HepG2 (cell line): ENCODE results near the gene PCDHB1. TPM values are rescaled to one million over a fixed set of nuclear protein-coding genes. Genes with fewer than 3 reads are reported as not detected.

Experiments
- ATAC-seq: fragments of 200-7000 bp; cut with Tn5 transposase; 3 replicates; pipeline ENCODE4 v1.9.1; 2020; ENCODE audit warnings: mild to moderate bottlenecking, moderate library complexity
- BruUV-seq: library from RNA; stranded (reverse); fragments of 400-500 nt; replicated peaks from 2 replicates; lab custom pipeline; 2021; lab: Mats Ljungman, UMichigan
- CTCF ChIA-PET: fragments of 300-600 bp; formaldehyde crosslinking; extraction: SDS; loops from one replicate; lab custom pipeline; 2021; ENCODE audit warnings: low total read pairs, inconsistent platforms, low intra/inter-chr PET ratio; lab: Yijun Ruan, JAX
- POLR2A ChIA-PET: fragments of 350-600 bp; sonication (Branson Sonifier 250); formaldehyde crosslinking; loops from one replicate; lab custom pipeline; 2020; ENCODE audit warnings: antibody characterized with exemption, inconsistent platforms; lab: Yijun Ruan, JAX
- DNase-seq: peaks from one replicate; pipeline ENCODE4 v3.0.0-alpha.2; 2015; ENCODE audit warnings: low spot score
- FAIRE-seq: peaks from 3 replicates; lab custom pipeline; 2011; peaks lifted over from hg19 to GRCh38; lab: Jason Lieb, UNC
- H2AFZ ChIP-seq: one replicate; pipeline ENCODE4 v1.6.1; 2011; ENCODE audit warnings: low read length, inconsistent platforms
- H3K27ac ChIP-seq: fragments of 300-600 bp; 3 replicates; pipeline ENCODE4 v1.8.0; 2011; ENCODE audit warnings: mixed run types, mild to moderate bottlenecking, mixed read lengths, low read length, inconsistent platforms; ENCODE audit not compliant: insufficient read depth; ENCODE audit errors: extremely low read length
- H3K27me3 ChIP-seq, 2 experiments: fragments of 200-600 bp in 1 of 2; 2 replicates in 1 of 2; 3 replicates in 1 of 2; pipeline versions ENCODE4 v1.6.0 to v1.8.0; 2011; ENCODE audit warnings: low read length in 2 of 2, mild to moderate bottlenecking in 2 of 2, moderate library complexity in 2 of 2, inconsistent platforms in 1 of 2; ENCODE audit not compliant: insufficient read depth in 2 of 2, control insufficient read depth in 1 of 2
- H3K36me3 ChIP-seq, 2 experiments: fragments of 200-600 bp in 1 of 2; replicated peaks in 1 of 2; 2 replicates in 1 of 2; 3 replicates in 1 of 2; pipeline versions ENCODE4 v1.5.1 to v1.8.0; 2011; ENCODE audit warnings: low read length in 2 of 2, inconsistent platforms in 1 of 2; ENCODE audit not compliant: insufficient read depth in 2 of 2, control insufficient read depth in 1 of 2
- H3K4me1 ChIP-seq: 2 replicates; pipeline ENCODE4 v1.5.1; 2012; ENCODE audit warnings: low read length, inconsistent platforms; ENCODE audit not compliant: insufficient read depth
- H3K4me2 ChIP-seq: 2 replicates; pipeline ENCODE4 v1.6.0; 2011; ENCODE audit warnings: low read depth, low read length, inconsistent platforms
- H3K4me3 ChIP-seq, 3 experiments: fragments of 200-600 bp in 1 of 3; sonication (generic), shearing (Covaris generic) in 1 of 3; replicated peaks in 1 of 3; 2 replicates each; pipeline ENCODE4 v1.5.1; 2011 to 2016; ENCODE audit warnings: low read length in 3 of 3, inconsistent platforms in 2 of 3, low read depth in 2 of 3, mild to moderate bottlenecking in 2 of 3, control low read depth in 1 of 3, mixed read lengths in 1 of 3; ENCODE audit not compliant: insufficient read depth in 1 of 3
- H3K79me2 ChIP-seq: one replicate; pipeline ENCODE4 v1.6.1; 2011; ENCODE audit warnings: low read length, inconsistent platforms; ENCODE audit not compliant: insufficient read depth
- H3K9ac ChIP-seq: 2 replicates; pipeline ENCODE4 v1.6.0; 2011; ENCODE audit warnings: mild to moderate bottlenecking, low read depth, low read length, inconsistent platforms; ENCODE audit not compliant: insufficient read depth
- H3K9me3 ChIP-seq: 2 replicates; pipeline ENCODE4 v1.5.1; 2012; ENCODE audit warnings: mild to moderate bottlenecking, low read length
- H4K20me1 ChIP-seq: 2 replicates; pipeline ENCODE4 v1.6.0; 2011; ENCODE audit warnings: inconsistent platforms, mild to moderate bottlenecking, low read length, moderate library complexity; ENCODE audit not compliant: insufficient read depth
- ARNTL ChIP-seq: sonication (generic); formaldehyde crosslinking; IDR thresholded peaks from 2 replicates; pipeline ENCODE4 v1.4.0; 2020; ENCODE audit warnings: mild to moderate bottlenecking, missing genetic modification reagents
- SP140L ChIP-seq: sonication (generic); formaldehyde crosslinking; IDR thresholded peaks from 2 replicates; pipeline ENCODE4 v1.4.0; 2020; ENCODE audit warnings: missing genetic modification reagents, borderline replicate concordance
- SRSF9 ChIP-seq: fragments of 200-400 bp; formaldehyde crosslinking; IDR thresholded peaks from 2 replicates; pipeline ENCODE4 v1.6.1; 2018; ENCODE audit warnings: borderline replicate concordance, mild to moderate bottlenecking, low read depth, low read length; ENCODE audit not compliant: insufficient read depth, poor library complexity, severe bottlenecking
- TBX2 ChIP-seq: sonication (generic); formaldehyde crosslinking; IDR thresholded peaks from 2 replicates; pipeline ENCODE4 v1.5.0; 2020; ENCODE audit warnings: missing genetic modification reagents, mild to moderate bottlenecking, borderline replicate concordance
- ZFP36 ChIP-seq: fragments of 150-350 bp; IDR thresholded peaks from 2 replicates; pipeline ENCODE4 v1.6.1; 2018; ENCODE audit warnings: borderline replicate concordance, low read length, low read depth; ENCODE audit not compliant: partially characterized antibody
- ZNF484 ChIP-seq: sonication (generic); formaldehyde crosslinking; IDR thresholded peaks from 2 replicates; pipeline ENCODE4 v1.5.1; 2020; ENCODE audit warnings: mild to moderate bottlenecking, low read depth, missing genetic modification reagents, borderline replicate concordance
- ZNF570 ChIP-seq: sonication (generic); formaldehyde crosslinking; IDR thresholded peaks from 2 replicates; pipeline ENCODE4 v1.4.0; 2020; ENCODE audit warnings: mild to moderate bottlenecking, missing genetic modification reagents, borderline replicate concordance
- ZNF878 ChIP-seq: sonication (generic); formaldehyde crosslinking; IDR thresholded peaks from 2 replicates; pipeline ENCODE4 v1.8.1; 2023; ENCODE audit warnings: mild to moderate bottlenecking, missing genetic modification reagents, moderate library complexity
- WGBS: methylation state at CpG from one replicate; pipeline ENCODE4 v1.1.6; 2017; ENCODE audit warnings: low lambda C conversion rate; 5-methylcytosine and 5-hydroxymethylcytosine counted together
- in situ Hi-C: cut with HindIII; loops from 2 replicates; pipeline ENCODE4 v1.10.0; 2017; ENCODE audit warnings: low pct_unique_long_range_greater_than_20kb; ENCODE audit not compliant: extremely low pct_ligation_motif_present
- intact Hi-C: fragments of 100-400 bp; cut with micrococcal nuclease; formaldehyde crosslinking; loops from one replicate; pipeline ENCODE4 v1.10.0; 2022; ENCODE audit not compliant: unreplicated experiment
- polyA plus RNA-seq, 8 experiments: library from polyadenylated mRNA; depleted of rRNA in 3 of 8; stranded (reverse) in 7 of 8; unstranded in 1 of 8; fragments of >200 nt; fragmentation: Illumina TruSeq in 4 of 8; extraction: Trizol in 4 of 8; gene quantifications; 2 replicates each; pipeline versions ENCODE4 v1.2.1 to v1.2.3, GENCODE V29; 2011 to 2016; ENCODE audit warnings: low read depth in 4 of 8, missing spikeins in 1 of 8, mixed read lengths in 1 of 8; ENCODE audit not compliant: insufficient read depth in 1 of 8
- total RNA-seq, 5 experiments: library from RNA; depleted of rRNA; stranded (reverse); fragments of >200 nt; fragmentation: Illumina TruSeq; extraction: Trizol; gene quantifications; 2 replicates each; pipeline ENCODE4 v1.2.3, GENCODE V29; 2016; ENCODE audit warnings: low read depth in 1 of 5
- TF ChIP-seq, protein P1 (sequence below): sonication (generic); formaldehyde crosslinking; IDR thresholded peaks from 2 replicates; pipeline ENCODE4 v1.4.0; 2020; ENCODE audit warnings: missing genetic modification reagents
- TF ChIP-seq, protein P2 (sequence below): sonication (generic); formaldehyde crosslinking; IDR thresholded peaks from 2 replicates; pipeline ENCODE4 v1.4.0; 2020; ENCODE audit warnings: missing genetic modification reagents, borderline replicate concordance
- TF ChIP-seq, protein P3 (sequence below): sonication (generic); formaldehyde crosslinking; IDR thresholded peaks from 2 replicates; pipeline ENCODE4 v1.4.0; 2020; ENCODE audit warnings: mild to moderate bottlenecking, low read depth, missing genetic modification reagents
- TF ChIP-seq, protein P4 (sequence below): sonication (generic); formaldehyde crosslinking; IDR thresholded peaks from 2 replicates; pipeline ENCODE4 v1.4.0; 2020; ENCODE audit warnings: low read depth, mild to moderate bottlenecking, missing genetic modification reagents
- TF ChIP-seq, protein P5 (sequence below): sonication (generic); formaldehyde crosslinking; IDR thresholded peaks from 2 replicates; pipeline ENCODE4 v1.8.0; 2022; ENCODE audit warnings: missing genetic modification reagents, mild to moderate bottlenecking, inconsistent platforms, borderline replicate concordance

PCDHB1 gene
- total and polyA plus RNA-seq, 2 of the 13 experiments (the other 11 are each of a cell fraction or from before 2014, with no cell fraction given) = not detected

DNA sequence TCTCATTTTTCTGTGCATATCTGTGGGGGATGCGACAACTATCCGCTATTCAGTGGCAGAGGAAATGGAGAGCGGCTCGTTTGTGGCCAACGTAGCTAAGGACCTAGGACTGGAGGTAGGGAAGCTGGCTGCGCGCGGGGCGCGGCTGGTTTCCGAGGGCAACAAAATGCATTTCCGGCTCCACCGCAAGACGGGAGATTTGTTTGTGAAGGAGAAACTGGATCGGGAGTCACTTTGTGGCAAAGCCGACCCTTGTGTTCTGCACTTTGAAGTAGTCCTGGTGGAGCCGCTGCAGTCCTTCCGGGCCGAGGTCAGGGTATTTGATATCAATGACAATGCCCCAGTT is 320 bp downstream of the PCDHB1 start (continued):
- TF ChIP-seq, protein P1, sequence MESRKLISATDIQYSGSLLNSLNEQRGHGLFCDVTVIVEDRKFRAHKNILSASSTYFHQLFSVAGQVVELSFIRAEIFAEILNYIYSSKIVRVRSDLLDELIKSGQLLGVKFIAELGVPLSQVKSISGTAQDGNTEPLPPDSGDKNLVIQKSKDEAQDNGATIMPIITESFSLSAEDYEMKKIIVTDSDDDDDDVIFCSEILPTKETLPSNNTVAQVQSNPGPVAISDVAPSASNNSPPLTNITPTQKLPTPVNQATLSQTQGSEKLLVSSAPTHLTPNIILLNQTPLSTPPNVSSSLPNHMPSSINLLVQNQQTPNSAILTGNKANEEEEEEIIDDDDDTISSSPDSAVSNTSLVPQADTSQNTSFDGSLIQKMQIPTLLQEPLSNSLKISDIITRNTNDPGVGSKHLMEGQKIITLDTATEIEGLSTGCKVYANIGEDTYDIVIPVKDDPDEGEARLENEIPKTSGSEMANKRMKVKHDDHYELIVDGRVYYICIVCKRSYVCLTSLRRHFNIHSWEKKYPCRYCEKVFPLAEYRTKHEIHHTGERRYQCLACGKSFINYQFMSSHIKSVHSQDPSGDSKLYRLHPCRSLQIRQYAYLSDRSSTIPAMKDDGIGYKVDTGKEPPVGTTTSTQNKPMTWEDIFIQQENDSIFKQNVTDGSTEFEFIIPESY = no peak
- TF ChIP-seq ZNF878 = no peak

DNA sequence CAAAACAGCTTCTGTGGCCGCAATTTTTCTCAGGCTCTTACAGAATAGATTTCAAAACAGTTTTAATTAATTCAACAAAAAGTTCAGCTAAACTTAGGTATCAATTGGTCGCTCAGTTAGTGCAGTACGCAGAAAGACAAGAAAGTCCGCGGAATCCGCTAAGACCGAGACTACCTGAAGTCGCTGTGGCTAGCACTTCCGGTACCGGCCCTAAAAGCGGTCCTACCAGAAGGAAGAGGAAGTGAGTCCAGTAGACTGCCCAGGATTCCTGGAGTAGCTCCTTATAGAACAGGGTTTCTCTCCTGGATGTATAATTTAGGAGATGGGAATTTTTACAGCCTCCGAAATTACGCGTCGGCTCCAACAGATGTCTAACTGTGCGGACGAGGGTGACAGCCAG is 26.7 kb downstream of the PCDHB1 start:
- 86% methylated on average over 17 of the region's 17 CpGs for WGBS
- FAIRE-seq (no peak), DNase-seq (no peak), ATAC-seq (no peak)
- no peaks in the 10 kb centered on the region; a peak in 2 of 5 replicates for H3K27me3 ChIP-seq
- H3K27ac ChIP-seq = no peak overlapping the region
- H3K36me3 ChIP-seq = no peaks in the 10 kb centered on the region
- POLR2A ChIA-PET = no interaction called here
- H3K4me1 ChIP-seq = no peaks in the 10 kb centered on the region
- intact Hi-C loops (no loop called here), in situ Hi-C loops (no loop called here)
- H3K4me3 ChIP-seq = no peak overlapping the region
- no TSS peak for BruUV-seq
- no peaks in the 10 kb centered on the region for H3K9me3 ChIP-seq
- CTCF ChIA-PET = no interaction called here
- H4K20me1 ChIP-seq = no peaks in the 10 kb centered on the region
- TF ChIP-seq ARNTL (CRISPR knock-in tag) = no peak
- TF ChIP-seq SP140L = no peak
- TF ChIP-seq, protein P2, sequence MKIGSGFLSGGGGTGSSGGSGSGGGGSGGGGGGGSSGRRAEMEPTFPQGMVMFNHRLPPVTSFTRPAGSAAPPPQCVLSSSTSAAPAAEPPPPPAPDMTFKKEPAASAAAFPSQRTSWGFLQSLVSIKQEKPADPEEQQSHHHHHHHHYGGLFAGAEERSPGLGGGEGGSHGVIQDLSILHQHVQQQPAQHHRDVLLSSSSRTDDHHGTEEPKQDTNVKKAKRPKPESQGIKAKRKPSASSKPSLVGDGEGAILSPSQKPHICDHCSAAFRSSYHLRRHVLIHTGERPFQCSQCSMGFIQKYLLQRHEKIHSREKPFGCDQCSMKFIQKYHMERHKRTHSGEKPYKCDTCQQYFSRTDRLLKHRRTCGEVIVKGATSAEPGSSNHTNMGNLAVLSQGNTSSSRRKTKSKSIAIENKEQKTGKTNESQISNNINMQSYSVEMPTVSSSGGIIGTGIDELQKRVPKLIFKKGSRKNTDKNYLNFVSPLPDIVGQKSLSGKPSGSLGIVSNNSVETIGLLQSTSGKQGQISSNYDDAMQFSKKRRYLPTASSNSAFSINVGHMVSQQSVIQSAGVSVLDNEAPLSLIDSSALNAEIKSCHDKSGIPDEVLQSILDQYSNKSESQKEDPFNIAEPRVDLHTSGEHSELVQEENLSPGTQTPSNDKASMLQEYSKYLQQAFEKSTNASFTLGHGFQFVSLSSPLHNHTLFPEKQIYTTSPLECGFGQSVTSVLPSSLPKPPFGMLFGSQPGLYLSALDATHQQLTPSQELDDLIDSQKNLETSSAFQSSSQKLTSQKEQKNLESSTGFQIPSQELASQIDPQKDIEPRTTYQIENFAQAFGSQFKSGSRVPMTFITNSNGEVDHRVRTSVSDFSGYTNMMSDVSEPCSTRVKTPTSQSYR = no peak
- TF ChIP-seq, protein P3, sequence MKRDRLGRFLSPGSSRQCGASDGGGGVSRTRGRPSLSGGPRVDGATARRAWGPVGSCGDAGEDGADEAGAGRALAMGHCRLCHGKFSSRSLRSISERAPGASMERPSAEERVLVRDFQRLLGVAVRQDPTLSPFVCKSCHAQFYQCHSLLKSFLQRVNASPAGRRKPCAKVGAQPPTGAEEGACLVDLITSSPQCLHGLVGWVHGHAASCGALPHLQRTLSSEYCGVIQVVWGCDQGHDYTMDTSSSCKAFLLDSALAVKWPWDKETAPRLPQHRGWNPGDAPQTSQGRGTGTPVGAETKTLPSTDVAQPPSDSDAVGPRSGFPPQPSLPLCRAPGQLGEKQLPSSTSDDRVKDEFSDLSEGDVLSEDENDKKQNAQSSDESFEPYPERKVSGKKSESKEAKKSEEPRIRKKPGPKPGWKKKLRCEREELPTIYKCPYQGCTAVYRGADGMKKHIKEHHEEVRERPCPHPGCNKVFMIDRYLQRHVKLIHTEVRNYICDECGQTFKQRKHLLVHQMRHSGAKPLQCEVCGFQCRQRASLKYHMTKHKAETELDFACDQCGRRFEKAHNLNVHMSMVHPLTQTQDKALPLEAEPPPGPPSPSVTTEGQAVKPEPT (CRISPR knock-in tag) = no peak
- TF ChIP-seq SRSF9 = no peak
- TF ChIP-seq, protein P4, sequence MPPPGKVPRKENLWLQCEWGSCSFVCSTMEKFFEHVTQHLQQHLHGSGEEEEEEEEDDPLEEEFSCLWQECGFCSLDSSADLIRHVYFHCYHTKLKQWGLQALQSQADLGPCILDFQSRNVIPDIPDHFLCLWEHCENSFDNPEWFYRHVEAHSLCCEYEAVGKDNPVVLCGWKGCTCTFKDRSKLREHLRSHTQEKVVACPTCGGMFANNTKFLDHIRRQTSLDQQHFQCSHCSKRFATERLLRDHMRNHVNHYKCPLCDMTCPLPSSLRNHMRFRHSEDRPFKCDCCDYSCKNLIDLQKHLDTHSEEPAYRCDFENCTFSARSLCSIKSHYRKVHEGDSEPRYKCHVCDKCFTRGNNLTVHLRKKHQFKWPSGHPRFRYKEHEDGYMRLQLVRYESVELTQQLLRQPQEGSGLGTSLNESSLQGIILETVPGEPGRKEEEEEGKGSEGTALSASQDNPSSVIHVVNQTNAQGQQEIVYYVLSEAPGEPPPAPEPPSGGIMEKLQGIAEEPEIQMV = no peak
- no peak for TF ChIP-seq TBX2
- TF ChIP-seq ZFP36 = no peak
- no peak for TF ChIP-seq ZNF484 (CRISPR knock-in tag)
- no peak for TF ChIP-seq ZNF570 (CRISPR knock-in tag)
- TF ChIP-seq, protein P5, sequence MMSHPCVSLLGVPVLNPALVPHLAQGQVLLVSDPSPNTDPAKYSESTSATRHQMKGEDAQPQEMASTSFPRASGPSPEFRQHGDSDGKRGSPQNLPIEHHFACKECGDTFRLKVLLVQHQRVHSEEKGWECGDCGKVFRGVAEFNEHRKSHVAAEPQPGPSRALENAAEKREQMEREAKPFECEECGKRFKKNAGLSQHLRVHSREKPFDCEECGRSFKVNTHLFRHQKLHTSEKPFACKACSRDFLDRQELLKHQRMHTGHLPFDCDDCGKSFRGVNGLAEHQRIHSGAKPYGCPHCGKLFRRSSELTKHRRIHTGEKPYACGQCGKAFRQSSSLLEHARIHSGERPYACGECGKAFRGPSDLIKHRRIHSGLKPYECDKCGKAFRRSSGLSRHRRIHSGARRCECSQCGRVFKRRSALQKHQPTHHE (CRISPR knock-in tag) = no peak
- H3K79me2 ChIP-seq = no peaks in the 10 kb centered on the region
- no peak overlapping the region for H3K9ac ChIP-seq
- H2AFZ ChIP-seq = no peak overlapping the region
- H3K4me2 ChIP-seq = no peak overlapping the region
